ENCODE measurements around the gene LRCH3.

The LRCH3 gene

DNA sequence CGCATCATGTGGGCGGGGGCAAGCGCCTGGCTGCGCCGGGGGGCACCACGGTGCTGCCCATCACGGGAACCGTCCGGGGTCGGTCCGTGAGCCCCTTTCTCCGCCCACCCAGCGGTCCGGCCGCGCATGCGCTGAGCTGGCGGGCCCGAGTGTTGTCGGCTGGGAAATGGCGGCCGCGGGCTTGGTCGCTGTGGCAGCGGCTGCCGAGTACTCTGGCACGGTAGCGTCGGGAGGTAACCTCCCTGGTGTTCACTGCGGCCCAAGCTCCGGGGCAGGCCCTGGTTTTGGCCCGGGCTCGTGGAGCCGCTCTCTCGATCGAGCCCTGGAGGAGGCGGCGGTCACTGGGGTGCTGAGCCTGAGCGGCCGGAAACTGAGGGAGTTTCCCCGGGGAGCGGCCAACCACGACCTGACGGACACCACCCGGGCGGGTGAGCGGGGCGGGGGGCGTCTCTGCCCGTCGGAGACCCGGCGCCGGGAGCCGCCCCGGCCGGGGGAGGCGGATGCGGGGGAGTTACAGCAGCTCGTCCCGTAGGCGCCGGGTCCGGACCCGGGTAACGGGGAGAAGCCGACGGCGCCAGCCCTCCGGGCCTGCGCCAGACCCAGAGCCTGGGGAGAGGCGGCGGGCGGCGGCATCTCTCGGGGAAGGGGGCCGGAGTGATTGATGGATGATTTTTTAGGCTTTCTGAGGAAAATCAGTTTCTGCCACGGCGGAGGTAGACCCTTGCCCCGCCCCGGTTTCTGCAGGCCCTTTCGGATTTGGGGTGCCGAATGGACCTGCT, at the start of gene LRCH3:
TSS of gene LRCH3 (plus strand) at position 142 of the 779 bp plus-strand sequence. CDS start at position 167, 25 bp downstream.
- DNase-seq, result peak; percentile 82

DNA sequence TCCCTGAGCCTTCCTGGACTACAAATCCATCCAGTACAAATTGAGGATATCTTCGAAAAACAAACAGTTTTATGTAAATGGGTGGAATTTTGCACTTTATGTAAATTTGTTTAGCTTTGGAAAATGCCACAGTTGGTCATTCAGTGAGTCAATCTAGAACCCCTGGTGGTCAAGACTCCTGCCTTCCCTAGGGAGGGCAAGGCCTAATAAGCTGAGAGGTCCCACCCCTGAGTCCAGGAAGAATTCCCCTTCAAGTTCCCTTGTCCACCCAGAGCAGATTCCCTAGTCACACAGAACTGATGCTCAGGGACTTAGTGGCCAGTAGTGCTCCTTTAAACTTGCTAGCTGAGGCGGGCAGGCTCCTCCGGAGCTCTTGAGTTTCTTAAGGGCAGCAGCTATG, 48.3 kb upstream of the LRCH3 start:
- no peak for DNase-seq

DNA sequence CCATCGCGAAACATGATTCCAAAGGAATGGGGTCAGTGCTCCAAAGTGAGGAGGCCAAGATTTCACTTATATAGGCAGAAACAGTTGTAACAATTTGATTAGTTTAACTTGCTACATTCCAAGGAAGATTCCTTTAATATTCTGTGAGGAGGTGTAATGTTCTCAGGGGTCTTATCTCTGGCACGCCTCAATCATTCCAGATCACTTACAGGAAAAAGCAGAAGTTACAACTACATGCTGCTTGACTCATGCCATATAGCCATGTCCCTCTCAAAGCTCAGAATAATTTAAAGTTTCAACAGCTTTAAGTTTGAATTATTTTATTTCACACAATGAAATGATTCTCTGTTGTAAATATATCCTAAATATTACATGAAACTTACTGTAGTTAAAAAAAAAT, 44.8 kb upstream of the LRCH3 start:
- DNase-seq, result no peak

DNA sequence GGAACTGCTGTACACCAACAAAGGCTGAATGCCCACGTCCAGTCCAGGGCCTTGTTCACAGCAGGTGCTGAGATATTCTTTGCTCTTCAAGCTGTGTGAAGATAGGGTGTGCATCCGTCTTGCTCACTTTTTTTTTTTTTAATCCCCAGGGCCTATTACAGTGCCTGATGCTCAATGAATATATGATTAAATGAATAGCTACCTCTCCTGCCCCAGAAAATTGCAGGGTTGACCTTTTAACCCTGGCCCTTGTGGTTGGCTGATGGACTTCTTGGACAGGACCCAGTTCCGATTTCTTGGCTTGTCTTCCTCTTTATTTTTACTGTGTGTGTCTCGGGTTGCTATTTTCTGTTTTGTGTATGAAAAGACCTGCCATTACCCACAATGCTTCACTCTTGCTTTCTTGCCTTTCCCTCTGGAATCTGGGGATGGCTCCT, 44.2 kb upstream of the LRCH3 start:
- DNase-seq, result no peak

DNA sequence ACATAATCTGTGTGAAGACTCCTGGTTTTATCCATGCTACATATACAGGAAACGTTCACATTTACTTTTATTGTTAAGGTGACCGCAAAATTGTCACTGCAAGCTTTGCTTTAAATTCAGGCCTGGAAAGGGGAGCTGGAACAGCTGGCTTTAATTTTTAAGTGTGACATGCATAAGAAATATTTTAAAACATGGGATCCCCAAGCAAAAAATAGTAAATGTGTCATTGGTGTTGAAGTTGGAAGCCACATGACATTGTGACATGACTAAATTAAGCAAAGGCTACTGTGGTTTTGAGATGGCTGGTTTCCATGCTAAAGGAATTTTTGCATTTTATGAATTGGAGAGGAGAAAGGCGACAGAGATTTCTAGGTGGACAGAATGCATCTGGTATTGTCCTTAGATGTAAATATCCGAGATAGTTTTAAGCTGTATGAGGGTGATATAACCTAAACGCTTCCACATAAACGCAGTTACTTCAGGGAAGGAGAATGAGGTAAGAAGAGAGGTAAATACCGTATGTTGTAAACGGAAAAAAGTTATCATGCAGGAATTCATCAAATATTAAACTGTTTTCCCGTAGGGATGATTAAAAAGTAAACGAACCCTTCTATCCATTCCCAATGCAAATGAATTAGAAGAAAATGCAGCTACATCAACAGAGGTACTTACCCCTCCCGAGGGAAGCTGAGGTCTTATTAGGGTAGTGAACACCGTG, 42.3 kb upstream of the LRCH3 start:
- DNase-seq, result no peak

DNA sequence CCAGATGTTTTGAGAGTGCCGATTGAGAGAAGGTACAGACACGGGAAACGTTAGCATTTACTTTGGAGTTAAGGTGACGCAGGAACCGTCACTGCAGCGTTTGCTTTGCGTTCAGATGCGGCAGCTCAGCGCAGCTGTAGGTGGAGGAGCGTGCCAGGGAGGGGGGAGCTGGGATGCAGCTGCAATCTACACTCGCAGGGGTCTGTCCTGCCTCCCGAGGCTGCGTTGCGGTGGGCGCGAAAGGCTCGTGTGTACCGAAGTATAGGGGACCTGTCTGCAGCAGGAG, 41.8 kb upstream of the LRCH3 start:
- peak; percentile 80 for DNase-seq

DNA sequence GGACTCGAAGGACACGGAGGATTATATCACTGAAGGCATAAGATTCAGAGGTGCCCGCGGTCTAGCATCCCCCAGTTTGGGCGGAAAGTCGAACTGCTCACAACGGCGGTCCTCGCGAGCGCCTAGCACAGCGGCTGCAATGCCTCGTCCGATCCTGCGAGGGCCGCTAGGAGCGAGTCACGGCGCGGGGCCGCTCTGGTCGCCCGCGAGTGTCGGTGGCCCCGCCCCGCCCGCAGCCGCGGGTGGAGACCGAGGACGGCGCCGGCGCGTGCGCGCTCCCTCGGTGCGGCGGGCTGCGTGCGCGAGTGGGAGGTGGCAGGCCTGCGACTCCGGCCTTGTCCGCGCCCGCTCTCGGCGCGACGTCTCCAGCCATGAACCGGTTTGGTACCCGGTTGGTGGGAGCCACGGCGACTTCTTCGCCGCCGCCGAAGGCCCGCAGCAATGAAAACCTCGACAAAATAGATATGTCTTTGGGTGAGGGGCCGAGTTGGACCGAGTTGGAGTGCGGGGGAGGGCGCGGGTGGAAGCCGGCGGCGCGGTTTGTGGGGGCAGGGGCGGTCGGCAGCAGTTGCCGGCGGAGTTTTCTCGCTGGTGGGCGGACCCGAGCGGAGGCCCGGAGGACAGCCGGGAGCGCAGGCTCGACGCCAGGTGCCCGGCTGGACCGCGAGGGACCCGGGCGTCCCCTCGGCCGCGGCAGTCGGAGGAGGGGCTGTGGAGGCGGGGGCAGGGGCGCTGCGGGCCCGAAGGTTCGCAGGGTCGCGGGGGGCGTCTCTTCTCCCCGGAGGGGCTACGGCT, 41.3 kb upstream of the LRCH3 start, which contains the start of gene FYTTD1:
TSS of gene FYTTD1 (plus strand) at position 283 of the 795 bp plus-strand sequence. CDS start at position 372, 89 bp downstream.
- peak; percentile 94 for DNase-seq

DNA sequence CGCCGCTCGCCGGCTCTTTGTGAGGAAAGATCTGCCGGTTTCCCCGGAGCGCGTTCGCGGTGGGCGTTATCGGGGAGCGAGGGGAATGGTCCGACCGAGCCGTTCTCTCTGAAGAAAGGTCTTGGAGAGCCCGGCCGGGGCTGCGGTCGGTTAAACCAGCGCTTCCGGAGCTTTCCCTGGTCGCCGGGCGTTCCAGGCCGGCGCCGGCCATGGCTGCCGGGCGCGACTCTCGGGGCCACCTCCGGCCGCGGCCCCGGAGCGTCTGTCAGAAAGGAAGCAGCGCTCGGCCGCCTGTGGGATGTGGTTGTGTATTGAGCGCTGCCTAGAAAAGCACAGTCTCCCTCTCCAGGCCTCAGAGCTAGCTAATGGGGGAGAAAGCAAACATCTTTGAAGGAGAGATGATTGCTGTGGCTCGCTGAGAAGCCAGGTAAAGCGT, 40.6 kb upstream of the LRCH3 start:
- peak; percentile 67 for DNase-seq

DNA sequence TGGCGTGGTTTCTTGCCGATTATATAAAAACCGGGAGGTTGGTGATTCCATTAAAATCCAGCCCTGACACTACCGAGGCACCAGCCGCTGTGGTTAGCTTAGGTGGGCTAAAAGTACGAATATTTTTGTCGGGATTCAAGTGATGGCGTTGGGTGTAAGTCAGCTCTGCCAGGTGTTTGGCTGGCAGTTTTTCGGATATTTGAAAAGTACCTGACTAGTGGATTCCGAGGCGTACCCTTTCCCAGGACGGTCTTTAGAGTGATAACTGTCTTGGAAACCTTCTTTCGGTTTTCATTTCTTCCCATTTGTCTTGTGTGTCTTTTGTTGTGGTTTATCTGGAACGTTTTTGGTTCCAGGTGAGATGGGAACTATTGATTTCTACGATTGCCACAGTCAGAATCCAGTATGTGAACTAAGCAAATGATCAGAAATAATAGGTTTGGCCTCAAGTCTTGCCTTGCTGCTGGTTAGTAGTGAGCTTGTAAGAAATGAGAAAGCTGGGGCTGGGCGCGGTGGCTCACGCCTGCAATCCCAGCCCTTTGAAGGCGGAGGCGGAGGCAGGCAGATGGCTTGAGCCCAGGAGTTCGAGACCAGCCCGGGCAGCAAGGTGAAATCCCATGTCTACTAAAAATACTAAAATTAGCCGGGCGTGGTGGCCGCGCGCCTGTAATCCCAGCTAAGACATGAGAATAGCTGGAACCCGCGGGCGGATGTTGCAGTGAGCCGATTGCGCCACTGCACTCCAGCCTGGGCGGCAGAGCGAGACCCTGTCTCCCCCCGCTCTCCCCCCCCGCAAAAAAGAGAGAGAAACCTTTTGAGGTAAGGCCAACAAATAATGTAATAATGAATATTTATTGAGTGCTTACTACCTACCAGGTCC, 40.0 kb upstream of the LRCH3 start:
- peak; percentile 41 for DNase-seq

DNA sequence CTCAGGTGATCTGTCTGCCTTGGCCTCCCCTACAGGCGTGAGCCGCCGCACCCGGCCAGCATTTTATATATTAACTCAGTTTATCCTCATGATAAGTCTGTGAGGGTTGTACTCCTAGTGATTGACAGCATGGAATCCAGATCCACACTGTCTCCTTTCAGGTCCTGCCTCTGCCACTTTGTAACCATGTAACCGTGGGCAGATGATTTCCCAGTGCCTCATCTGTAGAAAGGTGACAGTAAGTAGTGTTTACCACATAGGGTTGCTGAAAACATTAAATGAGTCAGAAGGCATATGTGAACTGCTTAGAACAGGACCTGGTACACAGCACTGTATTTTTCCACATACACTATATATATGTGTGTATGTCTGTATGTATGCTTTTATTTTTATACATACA, 38.9 kb upstream of the LRCH3 start:
- no peak for DNase-seq

DNA sequence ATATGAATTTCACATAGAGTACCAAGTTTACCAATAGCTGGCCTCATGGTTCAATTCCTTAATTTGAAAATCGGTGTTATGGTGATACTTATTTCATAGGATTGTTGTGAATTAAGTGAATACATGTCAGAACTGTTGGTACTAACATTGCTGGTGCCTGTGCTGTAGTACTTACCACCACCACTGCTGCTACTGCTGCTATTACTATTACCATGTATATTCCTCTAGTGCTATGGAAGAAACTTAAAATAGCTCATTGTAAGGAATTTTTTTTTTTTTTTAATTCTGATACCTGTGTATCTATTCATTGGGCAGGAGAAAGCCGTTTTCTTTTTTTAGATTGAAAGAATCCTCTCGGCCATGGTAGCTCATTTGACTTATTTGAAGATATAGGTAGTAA, 37.8 kb upstream of the LRCH3 start:
- no peak for DNase-seq

DNA sequence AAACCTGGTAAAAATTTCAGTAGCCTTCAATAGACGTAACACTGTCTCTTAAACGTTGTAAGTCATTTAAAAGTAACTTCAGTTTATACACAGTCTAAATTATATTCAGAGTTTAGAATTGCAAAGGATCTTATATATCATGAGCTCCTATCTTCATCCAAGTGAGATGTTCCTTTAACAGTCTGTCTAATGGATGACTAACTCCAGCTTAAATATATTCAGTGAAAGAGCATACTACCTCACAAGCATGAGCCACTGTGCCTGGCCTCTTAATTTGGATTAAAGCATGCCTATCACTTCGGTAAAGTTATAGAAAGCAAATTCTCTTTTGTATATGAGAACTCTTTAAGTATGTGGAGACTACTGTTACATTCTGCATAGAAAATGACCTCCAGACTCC, 34.4 kb upstream of the LRCH3 start:
- DNase-seq, result no peak

DNA sequence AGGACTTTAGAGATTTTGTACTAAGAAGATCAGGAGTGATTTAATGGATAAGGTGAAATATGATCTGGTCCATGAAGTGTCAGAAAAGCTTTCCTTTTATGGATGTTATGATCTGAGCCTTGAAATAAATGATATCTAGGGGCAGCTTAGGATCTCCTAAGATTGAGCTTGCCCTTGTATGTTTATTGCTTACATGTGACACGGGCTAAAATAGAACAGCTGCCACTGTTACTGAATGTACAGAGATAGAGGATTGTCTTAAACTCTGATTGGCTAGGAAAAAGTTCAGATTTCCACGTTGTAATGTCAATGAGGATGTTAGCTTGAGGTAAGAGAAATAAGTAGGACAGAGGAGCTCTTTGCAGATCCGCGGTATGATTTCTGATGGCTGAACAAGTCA, 32.5 kb upstream of the LRCH3 start:
- no peak for DNase-seq

DNA sequence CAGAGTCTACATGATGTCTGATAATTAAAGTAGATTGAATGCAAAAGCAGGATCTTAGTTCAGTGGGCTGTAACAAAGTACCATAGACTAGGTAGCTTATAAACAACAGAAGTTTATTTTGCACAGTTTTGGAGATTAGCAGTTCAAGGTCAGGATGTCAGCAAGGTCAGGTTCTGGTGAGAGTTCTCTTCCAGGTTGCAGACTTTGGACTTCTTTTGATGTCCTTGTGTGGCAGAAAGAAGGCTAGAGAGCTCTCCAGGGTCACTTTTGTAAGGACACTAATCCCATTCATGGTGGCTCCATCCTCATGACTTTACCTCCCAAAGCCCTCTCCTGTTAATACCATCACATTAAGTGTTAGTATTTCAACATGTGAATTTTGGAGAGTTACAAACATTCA, 29.3 kb upstream of the LRCH3 start:
- DNase-seq, result no peak

DNA sequence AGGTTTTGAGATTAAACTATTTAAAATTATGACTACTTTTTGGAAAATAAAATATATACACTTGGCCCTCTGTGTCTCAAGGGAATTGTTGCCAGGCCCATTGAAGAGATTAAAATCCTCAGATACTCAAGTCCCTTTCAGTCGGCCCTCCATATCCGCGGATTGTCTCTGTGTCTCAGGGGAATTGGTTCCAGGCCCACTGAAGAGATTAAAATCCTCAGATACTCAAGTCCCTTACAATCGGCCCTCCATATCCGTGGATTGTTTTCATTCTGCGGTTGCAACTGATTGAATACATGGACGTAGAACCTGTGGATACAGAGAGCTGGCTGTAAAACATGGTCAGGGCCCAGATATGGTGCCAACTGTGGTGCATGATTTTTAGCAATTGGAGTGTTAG, 15.7 kb upstream of the LRCH3 start:
- DNase-seq, result no peak

DNA sequence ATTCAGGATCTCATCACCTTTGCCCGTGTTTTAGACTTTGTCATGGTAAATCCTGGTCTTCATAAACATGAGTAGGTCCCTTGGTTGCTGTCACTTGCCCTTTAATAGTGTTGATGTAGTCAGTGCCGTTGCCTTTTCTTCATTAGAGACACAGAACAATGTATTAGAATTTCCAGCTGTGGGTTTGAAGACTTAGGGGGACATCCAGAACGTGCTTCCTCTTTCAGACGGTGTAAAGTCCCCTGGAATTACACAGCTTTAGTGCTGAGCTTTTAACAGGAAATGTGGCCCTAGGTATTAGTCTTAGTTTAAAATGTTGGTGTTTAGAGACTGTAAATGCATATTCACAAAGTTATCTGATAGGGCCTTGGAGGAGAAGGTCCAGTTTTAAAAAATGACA, 8.8 kb upstream of the LRCH3 start:
- no peak for DNase-seq

DNA sequence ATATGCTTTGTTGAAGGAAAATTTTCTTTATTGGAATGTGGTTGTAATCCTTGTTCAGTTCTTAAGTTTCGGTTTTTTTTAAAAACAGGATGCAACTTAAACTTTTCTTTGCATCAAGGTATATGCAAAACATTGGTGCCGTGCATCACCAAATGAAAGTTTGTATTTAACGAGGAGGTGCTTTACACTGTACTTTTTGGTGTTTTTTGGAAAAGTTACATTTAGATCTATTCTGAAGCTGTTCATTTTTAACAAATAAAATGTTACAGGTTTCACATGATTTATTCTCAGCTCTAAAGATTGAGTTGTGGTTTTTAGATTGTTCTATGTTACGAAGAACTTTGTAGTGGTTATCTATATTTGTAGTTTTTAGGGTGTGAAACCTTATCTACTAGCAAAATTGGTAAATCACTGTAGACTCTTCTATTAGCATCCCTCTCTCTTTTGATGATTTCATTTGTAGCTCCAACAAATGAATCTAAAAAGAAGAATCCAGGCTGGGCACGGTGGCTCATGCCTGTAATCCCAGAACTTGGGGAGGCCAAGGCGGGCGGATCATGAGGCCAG, 7.0 kb upstream of the LRCH3 start:
- DNase-seq, result no peak

DNA sequence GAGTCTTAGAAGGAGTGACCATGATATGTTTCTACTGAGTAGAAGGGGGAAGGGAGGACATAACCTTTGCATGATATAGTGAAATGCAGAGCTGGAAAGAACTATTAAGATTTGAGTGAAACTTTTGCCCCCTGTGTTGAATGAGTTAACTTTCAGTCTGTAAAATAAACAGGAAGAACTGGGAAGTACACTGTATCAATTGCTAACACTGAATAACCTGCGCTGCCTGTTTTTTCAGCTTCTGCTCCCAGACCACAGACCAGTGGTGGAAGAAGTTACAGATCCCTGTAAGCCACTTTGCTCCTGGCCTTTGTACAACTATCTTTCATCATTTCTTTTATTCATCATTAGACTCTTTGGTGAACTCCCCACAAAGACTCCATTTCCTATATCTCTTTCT, 3.6 kb upstream of the LRCH3 start:
- DNase-seq, result no peak

DNA sequence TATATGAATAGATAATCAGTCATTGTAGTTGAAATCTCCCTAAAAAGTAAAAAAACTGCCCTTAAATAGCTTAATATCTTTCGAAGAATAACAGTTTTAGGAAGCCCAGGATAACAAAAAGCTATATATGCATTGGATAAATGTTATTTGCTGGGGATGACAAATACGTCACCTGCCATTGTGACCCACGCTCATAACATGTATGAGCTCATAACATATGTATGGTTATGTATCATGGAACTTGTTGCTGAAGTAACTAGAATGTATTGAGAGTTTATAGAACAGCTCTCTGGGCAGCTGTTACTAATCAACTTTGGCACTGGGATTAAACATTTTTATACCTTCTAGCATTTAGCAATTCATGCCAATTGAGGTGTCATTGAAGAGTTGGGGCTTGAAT, 1.7 kb upstream of the LRCH3 start:
- DNase-seq, result no peak

DNA sequence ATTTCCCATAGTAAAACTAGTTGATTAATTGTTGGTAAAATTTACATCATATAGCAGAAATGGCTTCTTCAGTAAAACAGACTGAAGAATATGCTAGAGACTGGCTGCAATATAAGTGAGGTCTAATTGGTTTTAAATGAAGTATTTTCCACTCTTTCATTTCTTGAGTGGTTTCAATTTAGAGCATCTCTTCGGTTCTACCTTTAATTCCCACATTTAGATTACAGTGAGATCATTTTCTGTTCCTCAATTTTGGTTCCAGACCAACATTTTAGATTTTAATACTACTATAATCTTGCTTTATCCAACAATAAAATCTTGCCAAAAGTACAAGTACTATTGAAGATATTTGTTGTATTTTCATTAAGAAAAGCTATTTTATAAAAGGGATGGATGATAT, 1.0 kb upstream of the LRCH3 start:
- DNase-seq, result no peak

DNA sequence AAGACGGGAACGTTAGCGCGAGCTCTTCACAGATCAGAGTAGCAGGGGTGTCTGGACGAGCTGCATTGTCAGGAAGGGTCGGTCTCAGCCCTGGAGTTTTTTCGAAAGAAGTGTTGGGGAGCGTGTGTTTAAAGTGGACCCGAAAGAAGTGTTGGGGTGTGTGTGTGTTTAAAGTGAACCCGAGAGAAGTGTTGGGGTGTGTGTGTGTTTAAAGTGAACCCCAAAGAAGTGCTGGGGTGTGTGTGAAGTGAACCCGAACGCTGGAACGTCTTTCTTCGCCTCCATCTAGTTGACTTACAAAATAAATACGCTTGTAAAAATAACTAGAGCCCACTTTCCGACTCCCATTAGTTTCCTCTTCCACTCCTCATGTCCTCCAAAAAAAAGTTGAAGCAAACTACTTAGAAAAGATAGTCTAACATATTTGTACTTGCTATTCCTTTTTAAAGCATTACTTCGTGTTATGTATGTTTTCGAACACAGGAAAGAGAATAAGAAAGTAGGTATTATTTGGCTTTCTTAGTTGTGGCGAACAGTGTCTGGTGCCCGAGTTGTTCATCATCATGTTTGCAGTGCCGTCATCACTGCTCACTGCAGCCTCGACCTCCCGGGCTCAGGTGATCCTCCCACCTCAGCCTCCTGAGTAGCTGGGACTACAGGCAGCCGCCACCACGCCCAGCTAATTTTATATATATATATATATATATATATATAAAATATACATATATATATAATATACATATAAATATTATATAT, 1.0 kb downstream of the LRCH3 start:
- peak; percentile 15 for DNase-seq

DNA sequence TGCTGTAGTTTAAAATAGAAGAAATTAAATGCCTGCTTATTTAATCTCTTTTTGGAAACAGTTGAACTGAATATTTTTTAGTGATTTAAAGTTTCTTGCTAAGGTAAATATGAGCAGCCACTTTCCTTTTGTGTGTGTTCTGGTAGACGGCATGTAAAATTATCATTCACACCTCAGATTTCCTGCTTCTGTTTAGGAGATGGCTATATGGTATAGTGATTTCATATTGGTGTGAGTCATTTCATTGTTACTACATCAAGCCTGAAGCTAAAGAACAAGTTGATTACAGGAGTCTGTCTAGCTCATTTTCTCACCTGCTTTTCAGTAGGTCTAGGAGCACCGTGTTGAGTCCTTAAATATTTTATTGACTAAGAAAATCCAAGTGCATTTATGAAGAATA, 2.2 kb downstream of the LRCH3 start:
- peak; percentile 59 for DNase-seq
